Neural cell (in vitro differentiated cells): ENCODE measurements around the gene ZFX. TPM values are rescaled to one million over a fixed set of nuclear protein-coding genes. Genes with fewer than 3 reads are reported as not detected.

Source experiments
- H2AFZ ChIP-seq: fragments of 200-600, 300-800 bp; sonication (generic), shearing (Covaris generic); 2 replicates; pipeline ENCODE4 v1.6.0; 2014; ENCODE audit warnings: low read depth, mild to moderate bottlenecking, antibody characterized with exemption, low read length, moderate library complexity
- H3F3A ChIP-seq: fragments of 200-600 bp; shearing (Covaris generic); 2 replicates; pipeline ENCODE4 v1.6.1; 2016; ENCODE audit warnings: mild to moderate bottlenecking, moderate library complexity, mixed read lengths, antibody characterized with exemption, low read length; ENCODE audit not compliant: insufficient read depth, poor library complexity, severe bottlenecking
- H3K27ac ChIP-seq: fragments of 200-600, 300-800 bp; sonication (generic), shearing (Covaris generic); 2 replicates; pipeline ENCODE4 v1.5.1; 2014; ENCODE audit warnings: mild to moderate bottlenecking, low read length, moderate library complexity
- H3K27me3 ChIP-seq: fragments of 300-800, 200-600 bp; sonication (generic), shearing (Covaris generic); 2 replicates; pipeline ENCODE4 v1.6.0; 2014; ENCODE audit warnings: mild to moderate bottlenecking, low read depth, low read length, moderate library complexity; ENCODE audit not compliant: insufficient read depth
- H3K36me3 ChIP-seq: fragments of 300-800, 200-600 bp; sonication (generic), shearing (Covaris generic); 2 replicates; pipeline ENCODE4 v1.5.1; 2014; ENCODE audit warnings: mild to moderate bottlenecking, antibody characterized with exemption, low read length, moderate library complexity; ENCODE audit not compliant: insufficient read depth
- H3K4me2 ChIP-seq: fragments of 300-800, 200-600 bp; sonication (generic), shearing (Covaris generic); 2 replicates; pipeline ENCODE4 v1.6.0; 2014; ENCODE audit warnings: mild to moderate bottlenecking, low read length
- H3K4me3 ChIP-seq: fragments of 300-800, 200-600 bp; sonication (generic), shearing (Covaris generic); 2 replicates; pipeline ENCODE4 v1.5.1; 2014; ENCODE audit warnings: mild to moderate bottlenecking, low read length, moderate library complexity
- H3K79me2 ChIP-seq: fragments of 200-600 bp; shearing (Covaris generic); replicated peaks from 2 replicates; pipeline ENCODE4 v1.6.0; 2014; ENCODE audit warnings: mild to moderate bottlenecking, low read length, moderate library complexity; ENCODE audit not compliant: insufficient read depth
- H3K9ac ChIP-seq: fragments of 300-800, 200-600 bp; sonication (generic), shearing (Covaris generic); 2 replicates; pipeline ENCODE4 v1.6.1; 2016; ENCODE audit warnings: mild to moderate bottlenecking, low read length, mixed read lengths
- H3K9me2 ChIP-seq: fragments of 200-600 bp; shearing (Covaris generic); 2 replicates; pipeline ENCODE4 v1.6.1; 2016; ENCODE audit warnings: mild to moderate bottlenecking, low read length, mixed read lengths; ENCODE audit not compliant: insufficient read depth
- H3K9me3 ChIP-seq: fragments of 200-600, 300-800 bp; sonication (generic), shearing (Covaris generic); 2 replicates; pipeline ENCODE4 v1.6.1; 2016; ENCODE audit warnings: mild to moderate bottlenecking, mixed run types, low read length, moderate library complexity, mixed read lengths
- H4K20me1 ChIP-seq: fragments of 200-600 bp; shearing (Covaris generic); 2 replicates; pipeline ENCODE4 v1.6.1; 2016; ENCODE audit warnings: mild to moderate bottlenecking, mixed run types; ENCODE audit not compliant: insufficient read depth
- CTCF ChIP-seq: fragments of 450-650 bp; IDR thresholded peaks from 2 replicates; pipeline ENCODE4 v1.5.1; 2014; ENCODE audit warnings: antibody characterized with exemption, mild to moderate bottlenecking, moderate library complexity; ENCODE audit not compliant: poor library complexity, severe bottlenecking
- EP300 ChIP-seq: fragments of 450-650 bp; conservative IDR thresholded peaks from 2 replicates; pipeline ENCODE4 v1.6.1; 2014; ENCODE audit warnings: antibody characterized with exemption, mild to moderate bottlenecking, moderate library complexity; ENCODE audit not compliant: poor library complexity, severe bottlenecking
- EZH2 ChIP-seq: fragments of 200-600, 300-800 bp; shearing (Covaris generic), sonication (generic); IDR thresholded peaks from 2 replicates; pipeline ENCODE4 v1.6.1; 2014; ENCODE audit warnings: antibody characterized with exemption, low read length, borderline replicate concordance, mild to moderate bottlenecking; ENCODE audit not compliant: insufficient read depth, poor library complexity, severe bottlenecking
- MXI1 ChIP-seq: fragments of 450-650 bp; conservative IDR thresholded peaks from 2 replicates; pipeline ENCODE4 v1.6.1; 2014; ENCODE audit warnings: antibody characterized with exemption, mild to moderate bottlenecking; ENCODE audit not compliant: poor library complexity, severe bottlenecking
- POLR2AphosphoS5 ChIP-seq: IDR thresholded peaks from 2 replicates; pipeline ENCODE4 v1.6.1; 2012
- RAD21 ChIP-seq: fragments of 450-650 bp; conservative IDR thresholded peaks from 2 replicates; pipeline ENCODE4 v1.6.1; 2014; ENCODE audit warnings: antibody characterized with exemption, mild to moderate bottlenecking, moderate library complexity
- SMC3 ChIP-seq: fragments of 450-650 bp; conservative IDR thresholded peaks from 2 replicates; pipeline ENCODE4 v1.6.1; 2014; ENCODE audit warnings: antibody characterized with exemption, mild to moderate bottlenecking, moderate library complexity; ENCODE audit not compliant: poor library complexity
- TAF1 ChIP-seq: IDR thresholded peaks from 2 replicates; pipeline ENCODE4 v1.6.1; 2012; ENCODE audit warnings: low read depth
- polyA plus RNA-seq: library from polyadenylated mRNA; depleted of rRNA; stranded (reverse); fragments of >200 nt; gene quantifications from 2 replicates; pipeline ENCODE4 v1.2.3, GENCODE V29; 2014
- TF ChIP-seq, protein P1 (sequence below): IDR thresholded peaks from 2 replicates; pipeline ENCODE4 v1.6.1; 2012; ENCODE audit warnings: borderline replicate concordance

The ZFX gene
- polyA plus RNA-seq, 1 donor from 2014 or later: 12.5 TPM

DNA sequence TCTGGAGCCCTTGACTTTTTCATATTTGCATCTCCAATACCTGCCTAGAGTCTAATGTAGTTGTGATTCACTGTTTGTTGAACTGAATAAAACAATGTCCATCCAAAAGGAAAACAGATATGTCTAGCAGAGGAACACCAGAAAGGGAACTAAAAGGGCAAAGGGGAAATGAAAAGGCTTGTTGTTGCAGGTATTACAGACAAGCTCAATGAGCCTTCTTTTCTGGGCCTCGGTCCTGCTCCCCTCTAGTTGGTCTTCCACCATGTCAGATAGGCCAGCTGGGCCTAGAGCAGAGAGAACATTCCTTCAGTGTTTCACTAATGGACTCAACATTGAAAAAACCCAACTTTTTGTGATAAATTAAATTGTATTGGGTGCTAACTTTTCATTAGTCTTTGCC lies 55.4 kb downstream of the ZFX start:
- Histone ChIP-seq H3K27ac (no peak overlapping the region), H3F3A (no peaks in the 10 kb centered on the region), H3K36me3 (no peaks in the 10 kb centered on the region), H3K9me3 (no peaks in the 10 kb centered on the region), H3K9ac (no peak overlapping the region), H3K79me2 (no peaks in the 10 kb centered on the region), H3K27me3 (no peaks in the 10 kb centered on the region), H3K9me2 (no peaks in the 10 kb centered on the region), H3K4me3 (no peak overlapping the region), H4K20me1 (no peaks in the 10 kb centered on the region), H2AFZ (no peak overlapping the region), H3K4me2 (no peak overlapping the region)
- TF ChIP-seq RAD21 (no peak), SMC3 (no peak), TAF1 (no peak), CTCF (no peak), EZH2 (no peak), EP300 (no peak), MXI1 (no peak), POLR2AphosphoS5 (no peak)
- TF ChIP-seq, protein P1, sequence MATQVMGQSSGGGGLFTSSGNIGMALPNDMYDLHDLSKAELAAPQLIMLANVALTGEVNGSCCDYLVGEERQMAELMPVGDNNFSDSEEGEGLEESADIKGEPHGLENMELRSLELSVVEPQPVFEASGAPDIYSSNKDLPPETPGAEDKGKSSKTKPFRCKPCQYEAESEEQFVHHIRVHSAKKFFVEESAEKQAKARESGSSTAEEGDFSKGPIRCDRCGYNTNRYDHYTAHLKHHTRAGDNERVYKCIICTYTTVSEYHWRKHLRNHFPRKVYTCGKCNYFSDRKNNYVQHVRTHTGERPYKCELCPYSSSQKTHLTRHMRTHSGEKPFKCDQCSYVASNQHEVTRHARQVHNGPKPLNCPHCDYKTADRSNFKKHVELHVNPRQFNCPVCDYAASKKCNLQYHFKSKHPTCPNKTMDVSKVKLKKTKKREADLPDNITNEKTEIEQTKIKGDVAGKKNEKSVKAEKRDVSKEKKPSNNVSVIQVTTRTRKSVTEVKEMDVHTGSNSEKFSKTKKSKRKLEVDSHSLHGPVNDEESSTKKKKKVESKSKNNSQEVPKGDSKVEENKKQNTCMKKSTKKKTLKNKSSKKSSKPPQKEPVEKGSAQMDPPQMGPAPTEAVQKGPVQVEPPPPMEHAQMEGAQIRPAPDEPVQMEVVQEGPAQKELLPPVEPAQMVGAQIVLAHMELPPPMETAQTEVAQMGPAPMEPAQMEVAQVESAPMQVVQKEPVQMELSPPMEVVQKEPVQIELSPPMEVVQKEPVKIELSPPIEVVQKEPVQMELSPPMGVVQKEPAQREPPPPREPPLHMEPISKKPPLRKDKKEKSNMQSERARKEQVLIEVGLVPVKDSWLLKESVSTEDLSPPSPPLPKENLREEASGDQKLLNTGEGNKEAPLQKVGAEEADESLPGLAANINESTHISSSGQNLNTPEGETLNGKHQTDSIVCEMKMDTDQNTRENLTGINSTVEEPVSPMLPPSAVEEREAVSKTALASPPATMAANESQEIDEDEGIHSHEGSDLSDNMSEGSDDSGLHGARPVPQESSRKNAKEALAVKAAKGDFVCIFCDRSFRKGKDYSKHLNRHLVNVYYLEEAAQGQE: no peak

- Histone ChIP-seq H3K27ac (no peak overlapping the region), H3K36me3 (no peaks in the 10 kb centered on the region), H3K4me2 (no peak overlapping the region), H3K27me3 (no peaks in the 10 kb centered on the region), H3K9me3 (no peaks in the 10 kb centered on the region), H3K4me3 (no peak overlapping the region), H3K9me2 (no peaks in the 10 kb centered on the region), H2AFZ (no peak overlapping the region), H3F3A (no peaks in the 10 kb centered on the region), H3K9ac (no peak overlapping the region), H4K20me1 (no peaks in the 10 kb centered on the region), H3K79me2 (no peaks in the 10 kb centered on the region)
- no peak for TF ChIP-seq POLR2AphosphoS5
- no peak for TF ChIP-seq SMC3
- TF ChIP-seq, protein P1: no peak
- TF ChIP-seq EP300: no peak
- TF ChIP-seq MXI1: no peak
- no peak for TF ChIP-seq TAF1
- no peak for TF ChIP-seq EZH2
- no peak for TF ChIP-seq CTCF
- TF ChIP-seq RAD21: no peak
Observed at GRCh38 chrX:24207826-24208225, 58.3 kb downstream of the ZFX start.
